Measurements from ENCODE around the gene KCNK4.

- TF ChIP-seq CTCF (IDR thresholded peaks at IDR 0.05) (no peak), POLR2A (IDR thresholded peaks at IDR 0.05) (no peak)
These were observed 56.2 kb downstream of the KCNK4 start for GRCh38 chr11:64347193-64347867.
